Stomach (tissue), 4 donors: ENCODE data around the gene NCAPG2.

ENCODE experiments used
- EP300 ChIP-seq: sonication (generic); formaldehyde crosslinking; IDR thresholded peaks from one replicate; pipeline ENCODE4 v1.6.1; 2017; ENCODE audit warnings: antibody characterized with exemption
- POLR2A ChIP-seq, 4 donors: fragments of 450-650 bp; IDR thresholded peaks; one replicate each; pipeline ENCODE4 v1.6.1; 2016; ENCODE audit warnings: antibody characterized with exemption in 4 of 4, control low read depth in 2 of 4, mild to moderate bottlenecking in 1 of 4, moderate library complexity in 1 of 4
- TF ChIP-seq, protein P1 (sequence below), 7 experiments: fragments of 450-650 bp in 4 of 7; fragments of 200-600 bp in 3 of 7; sonication (generic) in 3 of 7; IDR thresholded peaks; one replicate each; pipeline ENCODE4 v1.5.1; 2016 to 2019; ENCODE audit warnings: antibody characterized with exemption in 7 of 7, control low read depth in 2 of 7, mild to moderate bottlenecking in 1 of 7

DNA sequence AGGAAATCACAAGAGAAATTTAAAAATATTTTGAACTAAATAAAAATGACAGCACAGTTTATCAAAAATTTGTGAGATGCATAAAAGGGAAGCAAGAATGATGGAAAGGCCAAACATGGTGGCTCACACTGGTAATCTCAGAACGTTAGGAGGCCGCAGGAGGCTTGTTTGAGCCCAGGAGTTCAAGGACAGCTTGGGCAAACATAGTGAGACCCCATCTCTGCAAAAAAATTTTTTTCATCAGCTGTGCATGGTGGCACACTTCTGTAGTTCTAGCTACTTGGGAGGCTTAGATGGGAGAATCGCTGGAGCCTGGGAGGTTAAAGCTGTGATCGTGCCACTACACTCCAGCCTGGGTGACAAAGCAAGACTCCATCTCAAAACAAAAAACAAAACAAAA lies 62.5 kb downstream of the NCAPG2 start:
- TF ChIP-seq POLR2A (IDR thresholded peaks at IDR 0.05): no peak
- TF ChIP-seq, protein P1, sequence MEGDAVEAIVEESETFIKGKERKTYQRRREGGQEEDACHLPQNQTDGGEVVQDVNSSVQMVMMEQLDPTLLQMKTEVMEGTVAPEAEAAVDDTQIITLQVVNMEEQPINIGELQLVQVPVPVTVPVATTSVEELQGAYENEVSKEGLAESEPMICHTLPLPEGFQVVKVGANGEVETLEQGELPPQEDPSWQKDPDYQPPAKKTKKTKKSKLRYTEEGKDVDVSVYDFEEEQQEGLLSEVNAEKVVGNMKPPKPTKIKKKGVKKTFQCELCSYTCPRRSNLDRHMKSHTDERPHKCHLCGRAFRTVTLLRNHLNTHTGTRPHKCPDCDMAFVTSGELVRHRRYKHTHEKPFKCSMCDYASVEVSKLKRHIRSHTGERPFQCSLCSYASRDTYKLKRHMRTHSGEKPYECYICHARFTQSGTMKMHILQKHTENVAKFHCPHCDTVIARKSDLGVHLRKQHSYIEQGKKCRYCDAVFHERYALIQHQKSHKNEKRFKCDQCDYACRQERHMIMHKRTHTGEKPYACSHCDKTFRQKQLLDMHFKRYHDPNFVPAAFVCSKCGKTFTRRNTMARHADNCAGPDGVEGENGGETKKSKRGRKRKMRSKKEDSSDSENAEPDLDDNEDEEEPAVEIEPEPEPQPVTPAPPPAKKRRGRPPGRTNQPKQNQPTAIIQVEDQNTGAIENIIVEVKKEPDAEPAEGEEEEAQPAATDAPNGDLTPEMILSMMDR (IDR thresholded peaks at IDR 0.05): no peak
- TF ChIP-seq EP300: no peak
